ENCODE results near the gene DLGAP5.

DNA sequence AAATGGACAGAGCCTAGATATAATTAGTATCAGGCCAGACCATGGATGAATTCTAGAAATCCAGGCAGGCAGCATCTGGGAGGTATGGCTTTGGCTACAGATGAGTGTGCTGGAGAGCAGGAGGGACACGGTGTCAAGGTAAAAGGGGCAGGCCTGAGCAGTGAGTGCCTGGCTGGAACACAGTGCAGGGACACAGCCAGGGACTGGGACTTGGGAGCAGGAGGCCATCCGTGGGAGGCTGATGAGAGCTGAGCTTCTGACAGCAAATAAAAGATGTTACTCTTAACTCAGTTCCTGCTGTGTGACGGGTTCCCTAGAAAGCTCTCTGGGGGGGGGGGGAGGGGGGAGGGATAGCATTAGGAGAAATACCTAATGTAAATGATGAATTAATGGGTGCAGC is 75.9 kb downstream of the DLGAP5 start:
- TF ChIP-seq HCFC1 (IDR thresholded peaks at IDR 0.05; ENCODE audit: low read depth, low read length) (no peak), ZNF138 (CRISPR knock-in tag; IDR thresholded peaks at IDR 0.05; ENCODE audit: low read depth) (no peak), RAD21 (CRISPR knock-in tag; IDR thresholded peaks at IDR 0.05) (no peak)
- TF ChIP-seq, protein P1, sequence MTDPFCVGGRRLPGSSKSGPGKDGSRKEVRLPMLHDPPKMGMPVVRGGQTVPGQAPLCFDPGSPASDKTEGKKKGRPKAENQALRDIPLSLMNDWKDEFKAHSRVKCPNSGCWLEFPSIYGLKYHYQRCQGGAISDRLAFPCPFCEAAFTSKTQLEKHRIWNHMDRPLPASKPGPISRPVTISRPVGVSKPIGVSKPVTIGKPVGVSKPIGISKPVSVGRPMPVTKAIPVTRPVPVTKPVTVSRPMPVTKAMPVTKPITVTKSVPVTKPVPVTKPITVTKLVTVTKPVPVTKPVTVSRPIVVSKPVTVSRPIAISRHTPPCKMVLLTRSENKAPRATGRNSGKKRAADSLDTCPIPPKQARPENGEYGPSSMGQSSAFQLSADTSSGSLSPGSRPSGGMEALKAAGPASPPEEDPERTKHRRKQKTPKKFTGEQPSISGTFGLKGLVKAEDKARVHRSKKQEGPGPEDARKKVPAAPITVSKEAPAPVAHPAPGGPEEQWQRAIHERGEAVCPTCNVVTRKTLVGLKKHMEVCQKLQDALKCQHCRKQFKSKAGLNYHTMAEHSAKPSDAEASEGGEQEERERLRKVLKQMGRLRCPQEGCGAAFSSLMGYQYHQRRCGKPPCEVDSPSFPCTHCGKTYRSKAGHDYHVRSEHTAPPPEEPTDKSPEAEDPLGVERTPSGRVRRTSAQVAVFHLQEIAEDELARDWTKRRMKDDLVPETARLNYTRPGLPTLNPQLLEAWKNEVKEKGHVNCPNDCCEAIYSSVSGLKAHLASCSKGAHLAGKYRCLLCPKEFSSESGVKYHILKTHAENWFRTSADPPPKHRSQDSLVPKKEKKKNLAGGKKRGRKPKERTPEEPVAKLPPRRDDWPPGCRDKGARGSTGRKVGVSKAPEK (CRISPR knock-in tag; IDR thresholded peaks at IDR 0.05; ENCODE audit: borderline replicate concordance) = no peak
